Fibroblast of lung (primary cell): ENCODE results near the gene BAX. TPM values are rescaled to one million over a fixed set of nuclear protein-coding genes. Genes with fewer than 3 reads are reported as not detected.
"Not testable (repeated sequence)": the region's sequence is repeated elsewhere in the genome, so short reads cannot be mapped to it uniquely, and the experiment has no call there.

ENCODE experiments used
- DNase-seq, 2 donors: peaks; one replicate each; pipeline versions ENCODE4 v3.0.0 to v3.0.0-alpha.2; 2010; ENCODE audit warnings: low read depth in 2 of 2
- H2AFZ ChIP-seq: 2 replicates; pipeline ENCODE4 v1.5.1; 2012; ENCODE audit warnings: low read length, control low read depth, inconsistent platforms
- H3K27ac ChIP-seq: 2 replicates; pipeline ENCODE4 v1.5.1; 2011; ENCODE audit warnings: low read length, control low read depth; ENCODE audit not compliant: insufficient read depth
- H3K27me3 ChIP-seq: 2 replicates; pipeline ENCODE4 v1.5.1; 2011; ENCODE audit warnings: mild to moderate bottlenecking, low read length; ENCODE audit not compliant: control insufficient read depth, insufficient read depth
- H3K36me3 ChIP-seq: 2 replicates; pipeline ENCODE4 v1.5.1; 2011; ENCODE audit warnings: low read length; ENCODE audit not compliant: control insufficient read depth, insufficient read depth
- H3K4me1 ChIP-seq: 2 replicates; pipeline ENCODE4 v1.5.1; 2011; ENCODE audit warnings: low read length; ENCODE audit not compliant: control insufficient read depth, insufficient read depth; ENCODE audit errors: extremely low read depth
- H3K4me2 ChIP-seq: 2 replicates; pipeline ENCODE4 v1.5.1; 2011; ENCODE audit warnings: low read length, control low read depth; ENCODE audit not compliant: insufficient read depth; ENCODE audit errors: extremely low read depth
- H3K4me3 ChIP-seq, 4 experiments: fragments of 200-600 bp in 1 of 4; sonication (generic) in 1 of 4; replicated peaks in 1 of 4; 2 replicates each; pipeline ENCODE4 v1.5.1; 2011 to 2016; ENCODE audit warnings: low read length in 4 of 4, low read depth in 3 of 4, mild to moderate bottlenecking in 3 of 4, control low read depth in 2 of 4, inconsistent platforms in 1 of 4, mixed read lengths in 1 of 4; ENCODE audit not compliant: insufficient read depth in 1 of 4; ENCODE audit errors: control extremely low read depth in 1 of 4
- H3K79me2 ChIP-seq: 2 replicates; pipeline ENCODE4 v1.5.1; 2012; ENCODE audit warnings: mild to moderate bottlenecking, low read length, inconsistent platforms; ENCODE audit not compliant: control insufficient read depth, insufficient read depth
- H3K9ac ChIP-seq: 2 replicates; pipeline ENCODE4 v1.5.1; 2011; ENCODE audit warnings: mild to moderate bottlenecking, low read length, control low read depth; ENCODE audit not compliant: insufficient read depth
- H3K9me3 ChIP-seq: 2 replicates; pipeline ENCODE4 v1.5.1; 2012; ENCODE audit warnings: low read depth, low read length; ENCODE audit not compliant: control insufficient read depth, insufficient read depth
- H4K20me1 ChIP-seq: 2 replicates; pipeline ENCODE4 v1.5.1; 2011; ENCODE audit warnings: low read length; ENCODE audit not compliant: control insufficient read depth, insufficient read depth; ENCODE audit errors: extremely low read depth
- EZH2 ChIP-seq: IDR thresholded peaks from 2 replicates; pipeline ENCODE4 v1.5.1; 2012; ENCODE audit warnings: low read length, control low read depth, mild to moderate bottlenecking; ENCODE audit errors: missing control alignments
- polyA plus RNA-seq, 2 donors: library from polyadenylated mRNA; depleted of rRNA in 1 of 2; stranded (reverse) in 1 of 2; unstranded in 1 of 2; fragments of >200 nt; gene quantifications; 2 replicates each; pipeline ENCODE4 v1.2.1, GENCODE V29; 2011 to 2012; ENCODE audit warnings: missing spikeins in 1 of 2
- total RNA-seq: library from RNA; depleted of rRNA; stranded (reverse); fragments of >200 nt; gene quantifications from 2 replicates; pipeline ENCODE4 v1.2.1, GENCODE V29; 2014
- TF ChIP-seq, protein P1 (sequence below), 2 donors: IDR thresholded peaks in 1 of 2; conservative IDR thresholded peaks in 1 of 2; 1 replicate in 1 of 2; 2 replicates in 1 of 2; pipeline ENCODE4 v1.5.1; 2011 to 2012; ENCODE audit warnings: low read length in 2 of 2, control low read depth in 1 of 2, inconsistent platforms in 1 of 2, low read depth in 1 of 2, mild to moderate bottlenecking in 1 of 2

BAX gene
- total and polyA plus RNA-seq, 2 donors (not counting 1 experiment from before 2014, with no cell fraction given) = 70.1 to 194 TPM

DNA sequence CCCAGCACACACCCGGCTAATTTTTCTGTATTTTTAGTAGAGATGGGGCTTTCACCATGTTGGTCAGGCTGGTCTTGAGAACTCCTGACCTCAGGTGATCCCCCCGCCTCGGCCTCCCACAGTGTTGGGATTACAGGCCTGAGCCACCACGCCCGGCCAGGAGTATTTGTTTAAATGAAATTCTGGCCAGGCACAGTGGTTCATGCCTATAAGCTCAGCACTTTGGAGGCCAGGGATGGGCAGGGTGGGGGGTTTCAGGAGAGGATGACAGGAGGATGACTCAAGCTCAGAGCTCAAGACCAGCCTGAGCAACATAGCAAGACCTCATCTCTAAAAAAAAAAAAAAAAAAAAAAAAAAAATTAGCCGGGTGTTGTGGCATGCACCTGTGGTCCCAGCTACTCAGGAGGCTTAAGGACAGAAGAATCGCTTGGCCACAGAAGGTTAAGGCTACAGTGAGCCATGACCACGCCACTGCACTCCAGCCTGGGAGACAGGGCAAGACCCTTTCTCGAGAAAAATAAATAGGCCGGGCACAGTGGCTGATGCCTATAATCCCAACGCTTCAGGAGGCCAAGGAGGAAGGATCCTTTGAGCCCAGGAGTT lies 29.3 kb upstream of the BAX start:
- Histone ChIP-seq H3K9me3 (no peaks in the 10 kb centered on the region), H3K27ac (peak overlapping the region; percentile 43), H3K36me3 (peaks cover 8% of the 10 kb centered on the region), H3K4me3 (no peak overlapping the region), H3K27me3 (no peaks in the 10 kb centered on the region), H2AFZ (no peak overlapping the region), H3K4me2 (no peak overlapping the region), H3K79me2 (no peaks in the 10 kb centered on the region), H3K9ac (no peak overlapping the region), H4K20me1 (no peaks in the 10 kb centered on the region), H3K4me1 (peaks cover 7% of the 10 kb centered on the region)
- TF ChIP-seq EZH2 = no peak
- TF ChIP-seq, protein P1, sequence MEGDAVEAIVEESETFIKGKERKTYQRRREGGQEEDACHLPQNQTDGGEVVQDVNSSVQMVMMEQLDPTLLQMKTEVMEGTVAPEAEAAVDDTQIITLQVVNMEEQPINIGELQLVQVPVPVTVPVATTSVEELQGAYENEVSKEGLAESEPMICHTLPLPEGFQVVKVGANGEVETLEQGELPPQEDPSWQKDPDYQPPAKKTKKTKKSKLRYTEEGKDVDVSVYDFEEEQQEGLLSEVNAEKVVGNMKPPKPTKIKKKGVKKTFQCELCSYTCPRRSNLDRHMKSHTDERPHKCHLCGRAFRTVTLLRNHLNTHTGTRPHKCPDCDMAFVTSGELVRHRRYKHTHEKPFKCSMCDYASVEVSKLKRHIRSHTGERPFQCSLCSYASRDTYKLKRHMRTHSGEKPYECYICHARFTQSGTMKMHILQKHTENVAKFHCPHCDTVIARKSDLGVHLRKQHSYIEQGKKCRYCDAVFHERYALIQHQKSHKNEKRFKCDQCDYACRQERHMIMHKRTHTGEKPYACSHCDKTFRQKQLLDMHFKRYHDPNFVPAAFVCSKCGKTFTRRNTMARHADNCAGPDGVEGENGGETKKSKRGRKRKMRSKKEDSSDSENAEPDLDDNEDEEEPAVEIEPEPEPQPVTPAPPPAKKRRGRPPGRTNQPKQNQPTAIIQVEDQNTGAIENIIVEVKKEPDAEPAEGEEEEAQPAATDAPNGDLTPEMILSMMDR (conservative IDR thresholded peaks at IDR 0.05 in 1 of 2, IDR thresholded peaks at IDR 0.05 in 1 of 2; ENCODE audit: low read depth in 1 of 2, low read length in 2 of 2) = no peak
- peak; percentile 23 to 93 for DNase-seq

DNA sequence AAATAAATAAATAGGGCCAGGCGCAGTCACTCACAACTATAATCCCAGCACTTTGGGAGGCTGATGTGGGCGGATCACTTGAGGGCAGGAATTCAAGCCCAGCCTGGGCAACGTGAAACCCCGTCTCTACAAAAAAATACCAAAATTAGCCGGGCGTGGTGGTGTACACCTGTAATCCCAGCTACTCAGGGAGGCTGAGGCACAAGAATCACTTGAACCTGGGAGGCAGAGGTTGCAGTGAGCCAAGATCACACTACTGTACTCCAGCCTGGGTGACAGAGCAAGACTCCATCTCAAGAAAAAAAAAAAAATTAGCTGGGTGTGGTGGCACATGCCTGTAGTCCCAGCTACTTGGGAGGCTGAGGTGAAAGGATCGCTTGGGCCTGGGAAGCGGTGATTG lies 28.8 kb upstream of the BAX start:
- not testable (repeated sequence) for H3K9ac ChIP-seq, H2AFZ ChIP-seq, H3K4me3 ChIP-seq, H4K20me1 ChIP-seq, H3K36me3 ChIP-seq, H3K4me2 ChIP-seq, H3K9me3 ChIP-seq, H3K79me2 ChIP-seq, H3K4me1 ChIP-seq, DNase-seq, H3K27me3 ChIP-seq
- H3K27ac ChIP-seq = peak overlapping the region; percentile 55

DNA sequence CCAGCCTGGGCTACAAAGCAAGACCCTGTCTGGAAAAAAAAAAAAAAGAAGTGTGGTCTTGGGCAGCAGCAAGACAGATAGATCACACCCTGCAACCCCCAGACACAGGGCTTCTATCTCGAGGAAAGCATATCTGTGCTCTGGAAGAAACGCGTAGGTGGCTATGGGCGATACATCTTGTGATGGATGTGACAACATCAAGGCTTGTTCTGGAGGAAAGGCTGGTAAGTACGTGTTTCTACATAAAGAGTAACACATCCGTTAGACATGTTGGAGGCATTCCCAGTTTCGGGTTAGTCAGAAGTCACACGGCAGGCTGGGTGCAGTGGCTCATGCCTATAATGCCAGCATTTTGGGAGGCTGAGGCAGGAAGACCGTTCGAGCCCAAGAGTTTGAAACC lies 27.8 kb upstream of the BAX start:
- no peak for TF ChIP-seq EZH2
- TF ChIP-seq, protein P1 (conservative IDR thresholded peaks at IDR 0.05 in 1 of 2, IDR thresholded peaks at IDR 0.05 in 1 of 2; ENCODE audit: low read depth in 1 of 2, low read length in 2 of 2) = no peak
- Histone ChIP-seq H3K79me2 (no peaks in the 10 kb centered on the region), H3K4me2 (no peak overlapping the region), H3K9me3 (no peaks in the 10 kb centered on the region), H4K20me1 (no peaks in the 10 kb centered on the region), H2AFZ (no peak overlapping the region), H3K27ac (peak overlapping the region; percentile 55), H3K27me3 (no peaks in the 10 kb centered on the region), H3K9ac (no peak overlapping the region), H3K36me3 (peaks cover 4% of the 10 kb centered on the region), H3K4me3 (no peak overlapping the region), H3K4me1 (peaks cover 7% of the 10 kb centered on the region)
- DNase-seq = peak; percentile 98 to 99

DNA sequence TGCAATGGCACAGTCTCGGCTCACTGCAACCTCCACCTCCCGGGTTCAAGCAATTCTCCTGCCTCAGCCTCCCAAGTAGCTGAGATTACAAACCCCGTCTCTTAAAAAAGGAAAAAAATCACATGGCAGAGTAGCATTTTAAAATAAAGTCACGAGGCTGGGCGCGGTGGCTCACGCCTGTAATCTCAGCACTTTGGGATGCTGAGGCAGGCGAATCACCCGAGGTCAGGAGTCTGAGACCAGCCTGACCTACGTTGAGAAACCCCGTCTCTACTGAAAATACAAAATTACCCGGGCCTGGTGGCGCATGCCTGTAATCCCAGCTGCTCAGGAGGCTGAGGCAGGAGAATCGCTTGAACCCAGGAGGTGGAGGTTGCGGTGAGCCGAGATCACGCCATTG lies 27.0 kb upstream of the BAX start:
- DNase-seq, H3K4me2 ChIP-seq, H3K4me1 ChIP-seq, H3K9me3 ChIP-seq, H3K27ac ChIP-seq, H3K9ac ChIP-seq, H3K27me3 ChIP-seq, H2AFZ ChIP-seq, H4K20me1 ChIP-seq, H3K79me2 ChIP-seq, H3K36me3 ChIP-seq, H3K4me3 ChIP-seq: not testable (repeated sequence)
